22Rv1 (cell line): ENCODE results near the gene LRBA.

Experiments
- ZFX ChIP-seq: fragments of 450-650 bp; IDR thresholded peaks from 2 replicates; pipeline ENCODE4 v1.6.1; 2017; ENCODE audit warnings: antibody characterized with exemption, borderline replicate concordance
- TF ChIP-seq, protein P1 (sequence below): fragments of 450-650 bp; IDR thresholded peaks from 2 replicates; pipeline ENCODE4 v1.5.1; 2017; ENCODE audit warnings: mild to moderate bottlenecking

DNA sequence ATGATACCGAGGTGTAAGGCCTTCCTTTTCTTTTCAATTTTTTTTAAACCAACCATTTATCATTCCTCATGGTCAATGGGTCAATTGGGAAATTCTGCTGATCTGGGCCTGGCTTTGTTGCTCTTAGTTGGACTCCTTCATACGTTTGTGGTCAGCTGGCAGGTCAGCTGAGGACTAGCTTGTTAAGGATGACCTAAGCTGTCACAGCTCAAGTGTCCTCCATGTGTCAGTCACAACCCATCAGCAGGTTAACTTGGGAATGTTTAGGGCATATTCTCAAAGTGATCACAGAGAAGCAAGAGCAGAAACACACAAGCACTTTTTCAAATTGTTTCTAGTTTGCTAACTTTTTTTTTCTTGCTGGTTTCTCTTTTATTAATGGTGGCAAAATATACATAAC lies 550.6 kb downstream of the LRBA start:
- TF ChIP-seq, protein P1, sequence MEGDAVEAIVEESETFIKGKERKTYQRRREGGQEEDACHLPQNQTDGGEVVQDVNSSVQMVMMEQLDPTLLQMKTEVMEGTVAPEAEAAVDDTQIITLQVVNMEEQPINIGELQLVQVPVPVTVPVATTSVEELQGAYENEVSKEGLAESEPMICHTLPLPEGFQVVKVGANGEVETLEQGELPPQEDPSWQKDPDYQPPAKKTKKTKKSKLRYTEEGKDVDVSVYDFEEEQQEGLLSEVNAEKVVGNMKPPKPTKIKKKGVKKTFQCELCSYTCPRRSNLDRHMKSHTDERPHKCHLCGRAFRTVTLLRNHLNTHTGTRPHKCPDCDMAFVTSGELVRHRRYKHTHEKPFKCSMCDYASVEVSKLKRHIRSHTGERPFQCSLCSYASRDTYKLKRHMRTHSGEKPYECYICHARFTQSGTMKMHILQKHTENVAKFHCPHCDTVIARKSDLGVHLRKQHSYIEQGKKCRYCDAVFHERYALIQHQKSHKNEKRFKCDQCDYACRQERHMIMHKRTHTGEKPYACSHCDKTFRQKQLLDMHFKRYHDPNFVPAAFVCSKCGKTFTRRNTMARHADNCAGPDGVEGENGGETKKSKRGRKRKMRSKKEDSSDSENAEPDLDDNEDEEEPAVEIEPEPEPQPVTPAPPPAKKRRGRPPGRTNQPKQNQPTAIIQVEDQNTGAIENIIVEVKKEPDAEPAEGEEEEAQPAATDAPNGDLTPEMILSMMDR, result no peak
- TF ChIP-seq ZFX, result no peak
